Hippocampal formation (tissue), 2 donors: ENCODE results near the gene SCARB1.
"Not testable (repeated sequence)": the region's sequence is repeated elsewhere in the genome, so short reads cannot be mapped to it uniquely, and the experiment has no call there.

ENCODE experiments used
- DNase-seq, 2 donors: peaks; one replicate each; lab custom pipeline; 2025; lab: John Stamatoyannopoulos, UW

The SCARB1 gene

GRCh38 chr12:124884587-124885438 is 21.1 kb upstream of the SCARB1 start:
- no peak for DNase-seq

GRCh38 chr12:124883263-124884130 is 19.8 kb upstream of the SCARB1 start:
- DNase-seq: no peak

GRCh38 chr12:124881123-124881522 is 17.5 kb upstream of the SCARB1 start:
- no peak for DNase-seq

- DNase-seq: not testable (repeated sequence)
These were observed 16.7 kb upstream of the SCARB1 start for GRCh38 chr12:124880335-124880734.

GRCh38 chr12:124878795-124879516 is 15.3 kb upstream of the SCARB1 start:
- no peak for DNase-seq

- no peak for DNase-seq
These were observed 13.8 kb upstream of the SCARB1 start for GRCh38 chr12:124877423-124877822.

GRCh38 chr12:124876171-124876570 is 12.5 kb upstream of the SCARB1 start:
- no peak for DNase-seq

- DNase-seq: no peak
These were observed 12.1 kb upstream of the SCARB1 start for GRCh38 chr12:124875803-124876132.

- no peak for DNase-seq
These were observed 11.5 kb upstream of the SCARB1 start for GRCh38 chr12:124874988-124875802.

GRCh38 chr12:124874188-124874587 is 10.5 kb upstream of the SCARB1 start:
- DNase-seq: no peak

- DNase-seq: no peak
These were observed 8.5 kb upstream of the SCARB1 start for GRCh38 chr12:124872068-124872719.

GRCh38 chr12:124871297-124871696 is 7.6 kb upstream of the SCARB1 start:
- DNase-seq: no peak

GRCh38 chr12:124870515-124870914 is 6.9 kb upstream of the SCARB1 start:
- DNase-seq: no peak

GRCh38 chr12:124869059-124869665 is 5.5 kb upstream of the SCARB1 start:
- no peak for DNase-seq

GRCh38 chr12:124868252-124869058 is 4.8 kb upstream of the SCARB1 start:
- no peak for DNase-seq

- DNase-seq: no peak
These were observed 3.8 kb upstream of the SCARB1 start for GRCh38 chr12:124867401-124867930.

- no peak for DNase-seq
These were observed 3.3 kb upstream of the SCARB1 start for GRCh38 chr12:124866883-124867400.

- DNase-seq: no peak
These were observed 2.7 kb upstream of the SCARB1 start for GRCh38 chr12:124866195-124866882.

GRCh38 chr12:124865728-124866127 is 2.1 kb upstream of the SCARB1 start:
- no peak for DNase-seq
